ENCODE measurements around the gene DDX53.

- TF ChIP-seq CTCF (conservative IDR thresholded peaks at IDR 0.05; ENCODE audit: low read length) (no peak), EZH2phosphoT487 (IDR thresholded peaks at IDR 0.05; ENCODE audit: borderline replicate concordance, low read depth, low read length) (no peak)
Measured at GRCh38 chrX:22970861-22971260, 28.9 kb upstream of the DDX53 start.
